D721Med (cell line): ENCODE results near the gene PIK3CB.
"Not testable (repeated sequence)": the region's sequence is repeated elsewhere in the genome, so short reads cannot be mapped to it uniquely, and the experiment has no call there.

Experiments used
- DNase-seq: peaks from one replicate; pipeline ENCODE4 v3.0.0; 2011; ENCODE audit warnings: low spot score; ENCODE audit not compliant: insufficient read length
- FAIRE-seq: peaks from 2 replicates; lab custom pipeline; 2011; peaks lifted over from hg19 to GRCh38; lab: Jason Lieb, UNC
- TF ChIP-seq, protein P1 (sequence below): IDR thresholded peaks from 2 replicates; pipeline ENCODE4 v1.5.1; 2012; ENCODE audit warnings: mild to moderate bottlenecking, control low read depth; ENCODE audit not compliant: insufficient read depth; ENCODE audit errors: missing control alignments

The PIK3CB gene

DNA sequence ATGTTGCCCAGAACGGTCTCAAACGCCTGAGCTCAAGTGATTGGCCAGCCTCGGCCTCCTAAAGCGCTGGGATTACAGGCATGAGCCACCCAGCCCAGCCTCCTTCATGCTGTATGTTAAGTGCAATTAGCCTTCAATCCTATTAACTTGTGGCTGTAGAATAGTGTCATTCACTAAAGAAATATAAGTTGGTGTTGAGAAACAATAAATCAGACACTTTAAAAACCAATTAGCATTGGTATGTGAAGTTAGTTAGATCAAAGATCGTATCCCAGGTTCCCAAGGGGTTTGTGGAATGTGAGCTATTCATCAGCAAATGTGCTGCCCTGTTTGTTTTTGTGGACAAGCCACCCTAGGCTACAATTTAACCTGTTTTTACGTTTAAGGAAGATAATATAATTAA is 11.0 kb upstream of the PIK3CB start:
- no peak for FAIRE-seq
- no peak for DNase-seq
- TF ChIP-seq, protein P1, sequence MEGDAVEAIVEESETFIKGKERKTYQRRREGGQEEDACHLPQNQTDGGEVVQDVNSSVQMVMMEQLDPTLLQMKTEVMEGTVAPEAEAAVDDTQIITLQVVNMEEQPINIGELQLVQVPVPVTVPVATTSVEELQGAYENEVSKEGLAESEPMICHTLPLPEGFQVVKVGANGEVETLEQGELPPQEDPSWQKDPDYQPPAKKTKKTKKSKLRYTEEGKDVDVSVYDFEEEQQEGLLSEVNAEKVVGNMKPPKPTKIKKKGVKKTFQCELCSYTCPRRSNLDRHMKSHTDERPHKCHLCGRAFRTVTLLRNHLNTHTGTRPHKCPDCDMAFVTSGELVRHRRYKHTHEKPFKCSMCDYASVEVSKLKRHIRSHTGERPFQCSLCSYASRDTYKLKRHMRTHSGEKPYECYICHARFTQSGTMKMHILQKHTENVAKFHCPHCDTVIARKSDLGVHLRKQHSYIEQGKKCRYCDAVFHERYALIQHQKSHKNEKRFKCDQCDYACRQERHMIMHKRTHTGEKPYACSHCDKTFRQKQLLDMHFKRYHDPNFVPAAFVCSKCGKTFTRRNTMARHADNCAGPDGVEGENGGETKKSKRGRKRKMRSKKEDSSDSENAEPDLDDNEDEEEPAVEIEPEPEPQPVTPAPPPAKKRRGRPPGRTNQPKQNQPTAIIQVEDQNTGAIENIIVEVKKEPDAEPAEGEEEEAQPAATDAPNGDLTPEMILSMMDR = no peak

DNA sequence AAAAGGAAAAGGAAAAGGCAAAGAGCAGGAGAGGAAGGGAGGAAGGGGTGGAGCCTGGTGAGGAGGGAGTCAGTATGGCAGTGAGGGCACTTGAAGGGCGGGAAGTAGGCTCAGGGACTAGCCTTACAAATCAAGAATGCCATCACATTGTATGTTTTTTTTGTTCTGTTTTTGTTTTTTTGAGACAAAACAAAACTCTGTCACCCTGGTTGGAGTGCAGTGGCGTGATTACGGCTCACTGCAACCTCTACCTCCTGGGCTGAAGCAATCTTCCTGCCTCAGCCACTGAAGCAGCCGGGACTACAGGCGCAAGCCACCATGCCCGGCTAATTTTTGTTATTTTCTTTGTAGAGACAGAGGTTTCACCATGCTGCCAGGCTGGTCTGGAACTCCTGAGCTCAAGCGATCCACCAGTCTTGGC is 10.5 kb upstream of the PIK3CB start:
- FAIRE-seq (no peak), DNase-seq (no peak)
- TF ChIP-seq, protein P1 = no peak

DNA sequence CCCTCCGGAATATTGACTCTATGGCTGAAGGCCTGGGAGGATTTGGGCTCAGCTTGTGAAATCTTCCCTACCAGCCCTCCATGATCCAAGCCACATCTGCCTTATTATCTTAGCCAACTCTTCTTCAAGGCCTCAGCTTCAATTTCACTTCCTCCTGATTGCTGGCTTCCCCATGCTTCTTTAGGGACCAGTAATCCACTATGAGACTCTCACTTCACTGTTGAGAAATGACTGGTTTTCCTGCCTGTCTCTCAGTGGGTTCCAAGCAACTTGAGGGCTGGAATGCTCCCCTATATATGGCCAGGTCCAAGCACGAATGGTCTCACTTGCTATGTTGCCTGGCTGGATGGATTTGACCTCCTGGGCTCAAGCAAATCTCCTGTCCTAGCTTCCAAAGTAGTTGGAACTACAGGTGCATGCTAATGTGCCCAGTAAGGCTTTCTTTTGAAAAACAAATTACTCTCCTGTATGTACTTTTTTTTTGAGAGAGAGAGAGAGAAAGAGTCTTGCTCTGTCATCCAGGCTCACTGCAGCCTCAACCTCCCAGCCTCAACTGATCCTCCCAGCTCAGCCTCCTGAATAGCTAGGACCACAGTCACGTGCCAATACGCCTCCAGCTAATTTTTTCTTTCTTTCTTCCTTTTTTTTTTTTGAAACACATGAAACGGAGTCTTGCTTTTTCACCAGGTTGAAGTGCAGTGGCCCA is 7.9 kb upstream of the PIK3CB start:
- FAIRE-seq = no peak
- DNase-seq = no peak
- TF ChIP-seq, protein P1 = no peak

DNA sequence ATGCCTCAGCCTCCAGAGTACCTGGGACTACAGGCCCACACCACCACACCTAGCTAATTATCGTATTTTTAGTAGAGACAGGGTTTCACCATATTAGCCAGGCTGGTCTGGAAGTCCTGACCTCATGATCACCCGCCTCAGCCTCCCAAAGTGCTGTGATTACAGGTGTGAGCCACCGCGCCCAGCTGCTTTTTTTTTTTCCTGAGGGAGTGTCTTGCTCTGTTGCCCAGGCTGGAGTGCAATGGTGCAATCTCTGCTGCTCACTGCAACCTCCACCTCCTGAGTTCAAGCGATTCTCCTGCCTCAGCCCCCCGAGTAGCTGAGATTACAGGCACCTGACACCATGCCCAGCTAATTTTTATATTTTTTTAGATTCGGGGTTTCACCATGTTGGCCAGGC is 3.7 kb upstream of the PIK3CB start:
- FAIRE-seq, DNase-seq: not testable (repeated sequence)

DNA sequence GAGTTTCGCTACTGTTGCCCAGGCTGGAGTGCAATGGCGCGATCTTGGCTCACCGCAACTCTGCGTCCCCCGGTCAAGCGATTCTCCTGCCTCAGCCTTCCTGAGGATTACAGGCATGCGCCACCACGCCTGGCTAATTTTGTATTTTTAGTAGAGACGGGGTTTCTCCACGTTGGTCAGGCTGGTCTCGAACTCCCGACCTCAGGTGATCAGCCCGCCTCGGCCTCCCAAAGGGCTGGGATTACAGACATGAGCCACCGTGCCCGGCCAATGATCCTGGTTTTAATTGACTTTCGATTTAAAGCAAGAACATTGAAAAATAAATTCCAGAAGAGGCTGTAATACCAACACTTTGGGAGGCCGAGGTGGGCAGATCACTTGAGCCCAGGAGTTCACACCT is 1.1 kb upstream of the PIK3CB start:
- DNase-seq, FAIRE-seq: not testable (repeated sequence)

DNA sequence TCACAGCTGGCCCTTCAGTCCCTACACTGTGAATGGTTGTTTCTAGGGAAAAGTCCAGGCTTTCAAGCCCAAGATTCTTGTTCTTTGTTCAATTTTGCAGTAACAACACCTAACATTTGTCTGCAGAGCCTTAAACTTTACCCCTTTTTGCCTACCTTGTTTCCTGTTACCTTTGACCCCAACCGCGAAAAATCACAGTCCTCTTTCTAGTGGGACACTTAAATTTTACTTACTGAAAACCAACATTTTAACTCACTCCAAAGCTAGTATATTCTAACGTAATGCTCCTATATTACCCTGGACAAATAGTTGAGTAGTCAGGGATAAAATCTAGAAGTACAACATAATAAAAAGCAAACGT is 649 bp upstream of the PIK3CB start:
- FAIRE-seq = no peak
- no peak for DNase-seq
- TF ChIP-seq, protein P1 = no peak

DNA sequence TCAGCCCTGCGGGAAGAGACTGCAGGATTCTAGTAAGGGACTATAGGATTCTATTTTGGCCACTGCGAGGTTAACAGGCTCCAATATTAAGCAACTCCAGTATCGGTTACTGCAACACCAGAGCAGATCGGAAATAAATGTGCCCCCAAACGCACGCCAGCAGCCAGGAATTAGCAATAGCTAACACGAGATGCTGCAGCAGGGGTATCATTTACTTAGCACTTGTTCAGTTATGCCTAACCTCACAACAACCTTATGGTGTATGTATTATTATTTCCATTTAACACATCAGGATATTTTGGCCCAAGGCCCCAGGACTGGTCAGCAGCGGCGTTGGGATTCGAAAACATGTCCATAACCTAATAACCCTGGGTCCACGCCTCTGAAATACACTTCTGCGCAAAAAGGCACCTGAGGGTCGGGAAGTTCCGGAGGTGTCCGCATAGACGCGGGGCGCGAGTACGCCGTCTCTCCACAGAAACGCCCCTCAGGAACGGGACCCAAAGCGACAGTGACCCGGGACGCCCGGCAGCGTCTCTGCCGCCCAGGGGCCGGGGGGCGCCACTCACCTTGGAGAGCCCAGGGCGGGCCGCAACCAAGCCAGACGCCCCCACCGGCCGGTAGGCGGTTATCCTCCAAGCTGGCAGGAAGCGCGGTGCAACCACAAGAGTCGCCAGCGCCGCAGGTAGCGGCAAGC is 681 bp downstream of the PIK3CB start:
- TF ChIP-seq, protein P1 = peak; percentile 11
- DNase-seq (no peak), FAIRE-seq (no peak)

DNA sequence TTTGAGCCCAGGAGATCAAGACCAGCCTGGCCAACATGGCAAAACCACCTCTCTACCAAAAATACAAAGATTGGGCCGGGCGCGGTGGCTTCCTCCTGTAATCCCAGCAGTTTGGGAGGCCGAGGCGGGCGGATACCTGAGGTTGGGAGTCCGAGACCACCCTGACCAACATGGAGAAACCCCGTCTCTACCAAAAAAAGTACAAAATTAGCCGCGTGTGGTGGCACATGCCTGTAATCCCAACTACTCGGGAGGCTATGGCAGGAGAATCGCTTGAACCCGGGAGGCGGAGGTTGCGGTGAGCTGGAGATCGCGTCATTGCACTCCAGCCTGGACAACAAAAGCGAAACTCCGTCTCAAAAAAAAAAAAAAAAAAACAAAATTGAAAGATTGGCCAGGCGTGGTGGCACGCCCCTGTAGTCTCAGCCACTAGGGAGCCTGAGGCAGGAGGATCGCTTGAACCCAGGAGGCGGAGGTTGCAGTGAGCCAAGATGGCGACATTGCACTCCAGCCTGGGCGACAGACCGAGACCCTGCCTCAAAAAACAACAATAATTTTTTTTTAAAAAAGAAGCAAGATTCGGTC is 2.2 kb downstream of the PIK3CB start:
- FAIRE-seq = not testable (repeated sequence)

More for the DNA sequence above, 2.2 kb downstream of the PIK3CB start:
- not testable (repeated sequence) for DNase-seq
